Measurements from ENCODE around the gene RC3H2.

Gene RC3H2

DNA sequence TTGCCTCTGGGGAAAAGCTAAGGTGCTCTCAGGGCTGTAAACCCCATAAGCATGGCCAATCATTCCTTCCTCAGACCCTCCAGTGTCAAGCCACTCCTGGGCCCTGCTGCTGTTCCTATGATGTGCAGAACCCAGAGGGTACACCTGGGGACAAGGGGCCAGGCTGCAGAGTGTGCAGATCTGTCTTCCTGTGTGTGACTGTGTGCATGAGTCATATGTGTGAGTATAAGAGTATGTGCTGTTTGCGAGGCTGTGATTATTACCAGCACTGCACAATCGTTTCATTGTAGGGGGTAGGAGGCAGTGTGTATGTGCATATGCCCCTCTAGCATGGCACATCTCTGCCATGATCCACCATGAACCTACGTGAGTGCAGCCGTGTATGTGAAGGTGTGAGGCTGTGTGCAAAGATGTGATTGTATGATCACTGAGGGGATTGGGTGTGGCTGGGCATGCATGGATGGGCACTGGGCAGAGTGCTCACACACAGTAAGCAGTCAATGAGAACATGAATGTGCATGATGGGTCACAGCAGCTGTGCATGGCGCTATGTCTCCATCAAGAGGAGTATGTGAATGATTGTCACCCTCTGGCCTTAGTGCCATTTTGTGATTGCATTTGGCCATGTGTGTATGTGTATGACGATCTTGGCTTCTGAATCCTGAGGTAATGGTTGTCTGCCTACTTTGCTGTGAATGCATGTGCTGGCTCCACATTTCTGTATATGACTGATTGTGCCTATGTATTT lies 107.7 kb downstream of the RC3H2 start:
- no peak for DNase-seq
